IPS DF 6.9 (cell line): ENCODE measurements around the gene POP5.
A peak's percentile ranks its signal among the peaks of the same experiment; 100 is the strongest.
"Not testable (repeated sequence)": the region's sequence is repeated elsewhere in the genome, so short reads cannot be mapped to it uniquely, and the experiment has no call there.

Experiments used
- DNase-seq: peaks from one replicate; pipeline ENCODE4 v3.0.0-alpha.2; 2013; ENCODE audit warnings: low read depth, low spot score
- H3K27ac ChIP-seq: one replicate; pipeline ENCODE4 v1.5.1; 2013; ENCODE audit warnings: low read length, control low read depth
- H3K27me3 ChIP-seq: 2 replicates; pipeline ENCODE4 v1.6.1; 2013; ENCODE audit warnings: mild to moderate bottlenecking, low read length; ENCODE audit not compliant: control insufficient read depth, insufficient read depth
- H3K36me3 ChIP-seq: 2 replicates; pipeline ENCODE4 v1.6.1; 2013; ENCODE audit warnings: low read length; ENCODE audit not compliant: control insufficient read depth, insufficient read depth
- H3K4me1 ChIP-seq: 2 replicates; pipeline ENCODE4 v1.6.1; 2013; ENCODE audit warnings: low read length; ENCODE audit not compliant: control insufficient read depth, insufficient read depth
- H3K4me3 ChIP-seq: 2 replicates; pipeline ENCODE4 v1.5.1; 2013; ENCODE audit warnings: mild to moderate bottlenecking, low read length
- H3K9me3 ChIP-seq: 2 replicates; pipeline ENCODE4 v1.6.1; 2013; ENCODE audit warnings: low read length, inconsistent platforms; ENCODE audit not compliant: control insufficient read depth, insufficient read depth
- WGBS: extraction: QIAGEN DNeasy Blood & Tissue Kit; methylation state at CpG from one replicate; pipeline ENCODE4 v1.1.7; 2013; ENCODE audit warnings: mixed read lengths, missing lambda C conversion rate; ENCODE audit not compliant: insufficient read length, insufficient coverage; 5-methylcytosine and 5-hydroxymethylcytosine counted together

POP5 gene

DNA sequence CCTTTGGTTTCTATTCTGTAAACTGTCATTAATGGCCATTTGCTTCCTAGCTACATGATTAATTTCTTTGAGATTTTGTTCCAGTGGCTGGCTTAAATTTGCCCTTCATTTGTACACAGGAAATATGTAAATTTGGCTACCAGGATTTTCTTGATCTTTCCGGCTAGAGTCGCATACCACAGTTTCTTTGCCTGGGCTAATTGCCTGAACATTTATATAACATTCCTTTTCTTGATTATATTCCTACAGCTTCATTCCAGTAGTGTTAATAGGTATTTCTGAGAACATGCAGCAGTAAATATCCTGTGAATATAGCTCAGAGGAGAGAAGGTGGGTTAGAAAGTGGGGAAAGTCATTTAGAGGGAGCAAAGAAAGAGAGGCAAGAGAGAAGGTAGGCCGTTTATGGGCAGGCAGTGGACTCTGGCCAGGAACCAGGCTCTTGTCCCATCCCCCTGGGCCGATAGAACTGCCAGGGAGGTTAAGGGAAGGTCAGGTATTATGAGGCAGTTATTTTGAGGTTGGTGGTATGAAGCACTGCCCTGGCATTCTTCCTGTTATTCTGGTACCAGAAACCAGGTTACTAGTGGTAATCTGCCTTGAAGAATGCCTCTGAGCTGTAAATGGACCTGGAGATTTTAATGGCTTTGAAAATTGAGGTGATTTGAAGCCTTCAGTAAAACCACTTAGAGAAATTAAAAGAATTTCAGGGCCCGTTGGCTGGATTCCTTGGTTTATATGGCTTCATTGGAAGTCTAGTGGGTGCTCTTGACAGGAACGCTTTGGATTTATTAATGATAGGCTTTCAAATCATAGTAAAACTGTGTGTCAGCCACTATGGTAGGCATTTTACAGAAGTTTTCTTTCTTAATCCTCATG is 42.7 kb downstream of the POP5 start:
- Histone ChIP-seq H3K4me3 (no peak overlapping the region), H3K9me3 (no peaks in the 10 kb centered on the region), H3K27ac (no peak overlapping the region), H3K27me3 (no peaks in the 10 kb centered on the region), H3K36me3 (no peaks in the 10 kb centered on the region), H3K4me1 (no peaks in the 10 kb centered on the region)
- no CpG with 5 or more reads among the region's 6 CpGs for WGBS
- DNase-seq, result no peak

DNA sequence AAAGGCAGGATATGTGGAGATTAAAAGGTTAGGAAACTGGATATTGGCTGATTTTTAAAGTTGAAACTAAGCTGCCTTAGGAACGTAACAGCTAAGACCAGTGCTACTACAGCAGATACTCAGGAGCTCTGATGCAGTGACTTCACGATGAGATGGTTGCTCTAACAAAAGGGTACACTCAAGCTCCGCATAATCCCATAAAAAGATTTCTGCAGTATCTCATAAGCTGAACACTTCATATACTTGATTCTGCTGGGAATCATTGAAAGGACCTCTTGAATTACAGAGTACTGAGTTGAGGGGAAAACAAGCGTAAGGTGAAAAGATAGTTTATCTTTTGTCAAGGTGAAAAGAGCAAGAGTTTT is 43.4 kb downstream of the POP5 start:
- no peaks in the 10 kb centered on the region for H3K9me3 ChIP-seq
- H3K36me3 ChIP-seq, result no peaks in the 10 kb centered on the region
- no peak overlapping the region for H3K4me3 ChIP-seq
- H3K27ac ChIP-seq, result no peak overlapping the region
- no peaks in the 10 kb centered on the region for H3K27me3 ChIP-seq
- H3K4me1 ChIP-seq, result no peaks in the 10 kb centered on the region
- WGBS, result no CpG with 5 or more reads among the region's 4 CpGs
- no peak for DNase-seq

DNA sequence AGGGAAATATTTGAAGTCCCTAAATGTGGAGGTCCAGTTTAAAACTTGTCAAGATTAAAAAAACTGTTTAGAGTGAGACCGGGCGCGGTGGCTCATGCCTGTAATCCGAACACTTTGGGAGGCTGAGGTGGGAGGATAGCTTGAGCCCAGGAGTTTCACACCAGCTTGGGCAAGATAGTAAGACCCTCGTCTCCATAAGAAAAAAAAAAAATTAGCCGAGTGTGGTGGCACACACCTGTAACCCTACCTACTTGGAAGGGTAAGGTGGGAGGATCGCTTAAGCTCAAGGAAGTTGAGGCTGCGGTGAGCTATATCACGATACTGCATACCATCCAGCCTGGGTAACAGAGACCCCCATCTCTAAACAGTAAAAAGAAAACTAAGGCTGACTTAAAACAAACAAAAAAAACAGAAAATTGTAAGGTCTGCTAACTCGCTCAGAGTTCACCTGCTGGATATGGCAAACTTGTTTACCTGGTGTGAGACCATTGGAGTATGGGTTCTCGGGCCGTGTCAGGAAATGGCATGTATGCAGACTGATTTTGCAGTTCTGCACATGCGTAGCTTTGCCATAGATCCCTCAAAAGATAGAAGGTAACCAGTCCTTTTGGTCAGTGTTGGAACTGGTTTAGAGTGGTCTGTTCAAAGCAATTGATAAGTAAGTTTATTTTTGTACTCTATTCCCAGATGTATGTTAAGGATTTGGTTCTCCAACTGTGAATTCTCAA is 45.0 kb downstream of the POP5 start:
- no peak overlapping the region for H3K4me3 ChIP-seq
- no CpG with 5 or more reads among the region's 13 CpGs for WGBS
- no peak overlapping the region for H3K27ac ChIP-seq
- no peaks in the 10 kb centered on the region for H3K27me3 ChIP-seq
- no peaks in the 10 kb centered on the region for H3K4me1 ChIP-seq
- DNase-seq, result no peak
- H3K9me3 ChIP-seq, result no peaks in the 10 kb centered on the region
- H3K36me3 ChIP-seq, result no peaks in the 10 kb centered on the region

DNA sequence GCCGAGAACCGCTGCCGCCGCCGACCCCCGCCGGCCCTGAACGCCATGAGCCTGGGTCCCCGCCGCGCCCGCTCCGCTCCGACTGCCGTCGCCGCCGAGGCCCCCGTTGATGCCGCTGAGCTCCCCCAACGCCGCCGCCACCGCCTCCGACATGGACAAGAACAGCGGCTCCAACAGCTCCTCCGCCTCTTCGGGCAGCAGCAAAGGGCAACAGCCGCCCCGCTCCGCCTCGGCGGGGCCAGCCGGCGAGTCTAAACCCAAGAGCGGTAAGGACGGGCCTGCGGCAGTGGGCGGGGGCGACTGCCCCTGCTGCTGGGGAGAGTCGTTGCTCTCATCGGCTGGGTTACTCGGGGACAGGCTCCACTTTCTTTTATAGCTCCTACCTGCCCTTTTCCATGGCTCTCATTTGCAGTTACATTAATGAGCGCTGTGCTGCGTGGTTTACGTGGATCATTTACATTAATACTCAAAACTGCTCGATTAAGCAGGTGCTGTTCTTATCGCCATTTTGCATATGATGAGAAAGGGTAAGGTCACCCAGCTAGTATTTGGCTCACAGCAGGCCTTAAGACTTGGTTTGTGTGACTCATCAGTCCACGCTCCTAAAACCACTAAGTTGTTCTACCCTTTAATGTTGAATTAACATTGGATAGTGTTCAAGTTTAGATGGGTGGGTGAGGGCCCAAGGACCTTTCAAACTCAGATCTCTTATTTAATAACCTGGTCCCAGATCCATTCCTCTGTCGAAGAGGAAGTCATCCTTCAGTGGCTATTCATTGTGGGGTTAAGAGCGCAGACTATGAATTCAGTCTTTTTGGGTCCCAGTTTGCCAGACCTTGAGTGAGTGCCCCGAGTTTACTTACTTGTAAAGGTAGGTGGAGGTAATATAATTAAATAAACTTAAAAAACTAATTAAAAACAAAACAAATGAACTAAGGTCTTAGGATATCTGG is 46.2 kb downstream of the POP5 start:
- Histone ChIP-seq H3K27ac (no peak overlapping the region), H3K36me3 (no peaks in the 10 kb centered on the region), H3K4me3 (peak overlapping the region; percentile 100), H3K4me1 (no peaks in the 10 kb centered on the region), H3K9me3 (no peaks in the 10 kb centered on the region), H3K27me3 (no peaks in the 10 kb centered on the region)
- whole genome bisulfite sequencing, result no CpG with 5 or more reads among the region's 52 CpGs
- DNase-seq, result no peak

DNA sequence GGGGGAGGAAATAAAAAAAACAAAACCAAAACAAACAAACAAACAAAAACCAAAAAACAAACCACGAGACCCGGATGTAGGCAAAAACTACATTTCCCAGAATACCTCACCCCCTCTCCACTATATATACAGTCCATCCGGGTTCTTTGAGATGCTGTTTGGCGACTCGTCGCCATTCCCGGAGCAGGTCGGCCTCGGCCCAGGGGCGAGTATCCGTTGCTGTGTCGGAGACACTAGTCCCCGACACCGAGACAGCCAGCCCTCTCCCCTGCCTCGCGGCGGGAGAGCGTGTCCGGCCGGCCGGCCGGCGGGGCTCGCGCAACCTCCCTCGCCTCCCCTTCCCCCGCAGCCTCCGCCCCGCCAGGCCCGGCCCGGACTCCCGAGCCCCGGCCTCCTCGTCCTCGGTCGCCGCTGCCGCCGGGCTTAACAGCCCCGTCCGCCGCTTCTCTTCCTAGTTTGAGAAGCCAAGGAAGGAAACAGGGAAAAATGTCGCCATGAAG is 46.9 kb downstream of the POP5 start, which contains the start of gene RNF10:
TSS of gene RNF10 (plus strand) at position 154 of the 500 bp plus-strand sequence. CDS start 456 bp downstream, outside the sequence.
- Histone ChIP-seq H3K4me1 (no peaks in the 10 kb centered on the region), H3K27ac (no peak within 1 kb of the TSS), H3K9me3 (no peaks in the 10 kb centered on the region), H3K36me3 (no peaks in the 10 kb centered on the region), H3K4me3 (peak within 1 kb of the TSS; percentile 100), H3K27me3 (no peaks in the 10 kb centered on the region)
- no CpG with 5 or more reads among the region's 43 CpGs for WGBS
- peak; percentile 68 for DNase-seq

DNA sequence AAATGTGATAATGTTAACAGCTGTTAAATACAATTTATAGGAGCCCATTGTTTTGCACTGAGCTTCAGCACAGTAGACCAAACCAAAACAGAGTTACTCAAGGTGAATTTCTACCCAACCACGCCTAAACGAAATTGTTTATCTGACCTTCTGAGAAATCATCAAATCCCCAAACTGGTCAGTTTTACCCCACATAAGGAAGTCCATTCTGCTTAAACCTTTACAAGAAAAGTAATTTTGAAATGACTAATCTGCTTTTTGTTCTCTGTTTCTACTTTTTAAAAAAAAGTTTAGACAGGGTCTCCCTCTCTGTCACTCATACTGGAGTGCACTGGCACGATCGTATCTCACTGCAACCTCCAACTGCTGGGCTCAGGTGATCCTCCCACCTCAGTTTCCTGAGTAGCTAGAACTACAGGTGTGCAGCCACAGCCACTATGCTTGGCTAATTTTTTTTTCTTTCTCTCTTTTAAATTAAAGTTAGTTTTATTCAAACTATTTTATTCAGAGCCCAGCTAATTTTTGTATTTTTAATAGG is 48.4 kb downstream of the POP5 start:
- Histone ChIP-seq H3K9me3 (no peaks in the 10 kb centered on the region), H3K27me3 (no peaks in the 10 kb centered on the region), H3K4me1 (no peaks in the 10 kb centered on the region), H3K36me3 (no peaks in the 10 kb centered on the region), H3K27ac (no peak overlapping the region), H3K4me3 (no peak overlapping the region)
- WGBS, result no CpG with 5 or more reads among the region's 4 CpGs
- DNase-seq, result no peak

DNA sequence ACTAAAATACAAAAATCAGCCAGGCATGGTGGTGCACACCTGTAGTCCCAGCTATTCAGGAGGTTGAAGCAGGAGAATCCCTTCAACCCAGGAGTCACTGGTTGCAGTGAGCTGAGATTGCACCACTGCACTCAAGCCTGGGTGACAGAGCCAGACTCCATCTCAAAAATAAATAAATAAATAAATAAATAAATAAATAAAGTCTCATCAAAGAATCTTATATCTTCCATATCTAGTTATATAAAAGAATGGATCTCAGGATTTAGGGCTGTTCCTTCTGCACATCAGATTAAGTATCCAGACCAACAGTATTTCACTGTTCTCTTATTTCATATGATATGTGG is 50.8 kb downstream of the POP5 start:
- not testable (repeated sequence) for H3K27ac ChIP-seq

DNA sequence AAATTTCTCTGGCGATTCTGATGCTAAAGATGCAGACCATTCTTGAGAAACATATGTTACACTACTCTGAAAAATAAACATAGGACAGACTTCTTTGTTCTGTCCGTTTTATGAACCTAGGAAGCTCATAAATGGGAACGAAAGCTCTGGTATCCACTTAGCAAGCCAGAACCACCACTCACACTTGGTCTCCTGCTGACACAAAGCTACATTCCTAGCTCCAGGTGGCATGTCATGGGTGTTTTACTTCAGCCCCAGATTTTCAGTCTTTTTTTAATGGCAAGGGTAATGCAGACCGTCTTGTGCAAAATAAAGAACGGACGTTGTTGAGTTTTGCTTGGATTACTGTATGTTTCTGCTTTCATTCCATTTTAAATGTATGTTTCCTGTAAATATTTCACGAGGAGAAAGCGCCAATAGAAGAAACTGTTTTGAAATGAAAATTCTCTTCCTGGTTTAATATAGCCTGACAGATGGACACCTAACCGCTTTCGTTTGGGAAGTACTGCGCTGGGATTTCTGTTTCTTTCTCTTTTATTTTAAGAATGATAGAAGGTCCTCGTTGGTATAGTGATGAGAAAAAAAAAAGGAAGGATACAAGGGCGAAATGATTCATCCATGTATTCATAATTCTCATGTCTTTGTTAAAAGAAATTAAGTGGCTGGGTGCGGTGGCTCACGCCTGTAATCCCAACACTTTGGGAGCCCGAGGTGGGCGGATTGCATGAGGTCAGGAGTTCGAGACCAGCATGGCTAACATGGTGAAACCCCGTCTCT is 51.4 kb downstream of the POP5 start:
- H3K4me1 ChIP-seq, result no peaks in the 10 kb centered on the region
- H3K9me3 ChIP-seq, result no peaks in the 10 kb centered on the region
- no peak overlapping the region for H3K4me3 ChIP-seq
- H3K27me3 ChIP-seq, result no peaks in the 10 kb centered on the region
- H3K36me3 ChIP-seq, result no peaks in the 10 kb centered on the region
- no peak overlapping the region for H3K27ac ChIP-seq
- WGBS, result no CpG with 5 or more reads among the region's 19 CpGs
- no peak for DNase-seq

More for the DNA sequence above, 50.8 kb downstream of the POP5 start:
- H3K9me3 ChIP-seq, H3K4me3 ChIP-seq, DNase-seq, H3K4me1 ChIP-seq, H3K27me3 ChIP-seq, H3K36me3 ChIP-seq: not testable (repeated sequence)

DNA sequence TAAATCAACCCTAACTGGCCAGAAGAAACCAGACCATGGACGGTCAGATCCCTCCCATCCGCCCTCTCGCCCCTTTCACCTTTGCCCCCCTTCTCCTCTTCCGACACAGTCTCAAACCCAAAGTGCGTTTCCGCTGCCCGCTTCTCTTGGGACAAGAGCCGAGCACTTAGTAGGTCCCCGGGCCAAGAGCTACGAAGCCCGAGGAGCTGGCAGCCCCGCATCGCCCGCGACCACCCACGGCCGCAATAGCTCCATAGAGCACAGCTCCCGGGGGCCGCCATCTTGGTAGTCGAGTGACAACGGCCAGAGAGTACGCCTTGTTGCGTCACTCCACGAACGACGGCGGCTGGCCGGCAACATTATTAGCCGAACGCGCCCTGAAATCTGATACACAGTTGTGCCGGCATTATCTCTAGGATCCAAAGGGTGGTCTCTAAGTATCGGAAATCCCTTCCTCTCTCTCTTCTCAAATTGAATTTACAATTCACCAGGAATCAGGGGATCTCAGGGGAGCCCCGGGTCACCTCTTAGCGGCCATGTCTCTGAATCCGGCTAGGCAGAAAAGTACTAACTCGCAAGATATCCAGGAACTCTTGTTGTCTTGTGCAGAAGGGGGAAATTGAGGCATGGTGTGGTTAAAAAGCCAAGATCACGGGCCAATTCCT is 52.2 kb downstream of the POP5 start, which contains the start of gene COQ5:
TSS of gene COQ5 (minus strand) at position 298 of the 665 bp plus-strand sequence. CDS start at position 281, 17 bp downstream.
- no CpG with 5 or more reads among the region's 38 CpGs for WGBS
- H3K27ac ChIP-seq, result no peak within 1 kb of the TSS
- H3K27me3 ChIP-seq, result no peaks in the 10 kb centered on the region
- no peaks in the 10 kb centered on the region for H3K4me1 ChIP-seq
- no peaks in the 10 kb centered on the region for H3K36me3 ChIP-seq
- H3K9me3 ChIP-seq, result no peaks in the 10 kb centered on the region
- H3K4me3 ChIP-seq, result peak within 1 kb of the TSS; percentile 66
- no peak for DNase-seq
